HG03469 (cell line): ENCODE measurements around the gene FAM76B.
A peak's percentile ranks its signal among the peaks of the same experiment; 100 is the strongest.

Experiments used
- ATAC-seq: cut with Tn5 transposase; IDR thresholded peaks from one replicate; pipeline ENCODE4 v1.9.1; 2021; ENCODE audit warnings: mild to moderate bottlenecking, moderate library complexity, moderate number of reproducible peaks; ENCODE audit not compliant: unreplicated experiment

The FAM76B gene

DNA sequence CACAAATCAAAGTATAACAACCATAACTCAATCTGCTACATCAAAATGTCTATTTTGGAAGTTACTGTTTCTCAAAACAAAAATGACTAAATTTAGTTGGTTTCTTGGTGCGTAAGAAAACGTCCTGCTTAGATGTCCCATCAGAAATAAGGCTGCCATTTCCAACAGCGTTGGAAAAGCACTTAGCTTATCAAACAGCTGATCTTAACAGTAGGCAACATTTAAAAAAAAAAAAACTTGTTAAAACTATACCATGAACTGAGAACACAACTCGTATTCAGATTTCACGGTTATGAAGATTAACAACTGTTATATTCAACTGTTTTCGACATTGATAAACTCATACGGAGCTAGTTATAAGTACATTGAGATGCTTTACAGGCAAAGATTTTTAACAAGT, 3.1 kb upstream of the FAM76B start:
- ATAC-seq: no peak

- ATAC-seq: no peak
Measured at GRCh38 chr11:95792200-95792599, 2.6 kb upstream of the FAM76B start.

- no peak for ATAC-seq
Measured at GRCh38 chr11:95791709-95792033, 2.1 kb upstream of the FAM76B start.

GRCh38 chr11:95790933-95791708, 1.5 kb upstream of the FAM76B start:
- ATAC-seq: no peak

DNA sequence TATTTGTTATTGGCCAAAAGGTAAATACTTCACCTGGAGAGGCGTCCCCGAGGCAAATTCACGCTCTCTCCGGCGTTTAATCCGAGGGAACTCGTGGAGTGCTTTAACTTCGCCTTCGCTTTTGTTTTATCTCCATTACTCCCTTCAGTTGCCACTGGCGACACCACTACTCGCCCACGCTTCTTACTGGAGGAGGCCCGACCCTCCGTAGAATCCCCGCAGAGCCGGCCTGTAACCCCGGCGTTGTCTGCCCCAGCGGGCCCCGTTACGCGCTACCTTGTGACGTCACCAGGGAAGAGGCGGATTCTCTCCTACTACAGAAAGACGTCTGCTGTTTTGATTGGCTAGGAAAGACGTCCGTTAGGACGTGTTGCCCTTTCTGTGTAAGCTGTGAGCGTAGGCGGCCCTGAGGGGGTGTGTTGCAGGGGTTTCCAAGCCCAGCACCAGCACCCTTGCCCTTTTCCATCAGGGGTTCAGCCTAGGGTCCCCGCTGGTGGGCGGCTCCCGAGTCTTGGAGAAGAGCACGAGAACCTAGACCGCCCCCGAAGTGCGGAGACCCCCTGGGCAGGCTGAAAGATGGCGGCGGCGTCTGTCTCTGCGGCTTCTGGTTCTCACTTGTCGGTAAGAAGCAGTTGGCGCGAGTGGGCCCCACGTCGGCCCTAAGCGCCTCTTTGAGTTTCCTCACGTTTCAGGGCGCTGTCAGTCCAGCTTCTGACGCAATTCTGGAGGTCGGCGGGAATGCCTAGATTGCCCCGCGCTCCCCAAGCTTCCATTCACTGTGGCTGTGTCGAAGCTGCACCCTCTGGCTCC, 746 bp upstream of the FAM76B start, which contains the start of gene CEP57:
Gene CEP57 (plus strand): TSS at position 376 of the 810 bp plus-strand sequence. CDS start 201 bp downstream, at position 577.
- ATAC-seq: peak; percentile 61

DNA sequence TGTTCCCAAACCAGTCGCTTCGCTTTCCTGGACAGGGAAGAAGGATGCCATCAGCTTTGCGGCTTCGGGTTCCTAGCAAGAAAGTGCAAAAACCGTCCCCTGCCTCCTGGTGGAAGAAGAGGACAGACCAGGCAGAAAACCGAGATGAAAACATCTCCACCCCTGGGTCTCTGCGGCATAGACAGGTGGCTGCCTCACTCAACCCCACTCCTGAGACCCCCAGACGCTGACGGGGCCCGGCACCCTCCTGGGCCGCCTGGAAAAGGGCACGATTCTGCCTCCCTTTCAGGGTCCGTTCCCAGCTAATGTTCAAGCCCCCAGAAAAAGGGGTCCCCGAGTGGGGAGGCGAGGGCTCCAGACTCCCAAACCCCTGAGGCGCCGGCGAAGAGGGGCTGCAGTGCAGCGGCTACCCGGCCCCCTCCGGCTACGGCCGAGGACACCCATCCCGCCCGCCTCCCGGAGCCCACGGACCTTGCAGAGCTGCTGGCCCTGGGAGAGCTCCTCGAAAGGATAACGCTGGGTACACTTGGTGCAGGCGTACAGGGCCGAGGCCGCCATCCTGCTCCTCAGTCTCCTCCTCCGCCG, 569 bp downstream of the FAM76B start:
- ATAC-seq: no peak

DNA sequence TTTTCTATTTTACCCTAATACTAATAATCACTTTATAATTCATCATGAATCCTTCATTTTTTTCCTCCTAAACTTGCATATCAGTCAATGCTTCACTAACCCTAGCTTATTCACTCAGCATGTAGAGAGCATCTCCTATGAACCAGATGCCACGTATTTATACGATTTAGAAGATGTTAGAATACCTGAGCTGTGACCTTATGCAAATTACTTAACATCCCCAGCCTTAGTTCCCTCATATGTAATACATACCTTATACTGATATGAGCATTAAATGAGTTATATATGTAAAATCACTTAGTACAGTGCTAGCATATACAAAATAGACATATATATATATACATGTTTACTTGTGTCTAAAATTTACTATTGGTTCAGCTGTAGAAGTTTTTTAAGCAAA, 9.0 kb downstream of the FAM76B start:
- no peak for ATAC-seq

DNA sequence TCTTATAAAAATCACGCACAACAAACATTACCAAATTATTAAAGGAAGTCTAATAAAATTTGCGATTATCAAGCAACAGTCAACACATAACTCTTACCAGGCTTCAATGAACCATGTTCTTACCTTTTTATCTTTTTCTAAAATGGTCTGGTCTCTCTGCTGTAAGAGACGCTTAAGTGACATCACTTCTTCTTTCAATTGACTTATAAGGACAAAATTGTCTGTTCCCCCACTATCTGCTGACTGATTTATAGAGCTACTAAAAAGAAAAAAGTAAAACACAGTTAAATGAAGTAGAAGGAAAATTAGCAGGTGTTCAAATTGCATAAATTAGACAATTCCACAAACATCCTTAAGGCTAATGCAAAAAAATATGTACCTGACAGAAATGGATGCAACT, 10.9 kb downstream of the FAM76B start:
- ATAC-seq: peak; percentile 41

DNA sequence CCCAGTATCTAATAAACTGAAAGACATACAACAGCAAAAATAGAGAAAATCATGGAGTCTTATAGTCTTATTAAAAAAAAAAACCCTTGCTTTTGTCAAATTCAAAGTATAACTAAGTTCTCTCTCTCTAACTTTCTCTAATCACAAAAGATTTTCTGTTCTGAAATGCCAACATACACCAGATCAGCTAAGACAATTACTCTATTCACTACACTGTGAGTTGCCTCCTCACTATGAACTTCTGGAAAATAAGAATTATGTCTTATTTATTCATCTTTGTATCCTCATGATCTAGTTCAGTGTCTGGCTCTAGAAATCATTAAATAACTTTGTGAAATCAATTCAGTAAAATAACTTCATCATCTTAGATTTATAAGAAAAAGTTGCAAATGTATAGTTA, 12.7 kb downstream of the FAM76B start:
- ATAC-seq: no peak

GRCh38 chr11:95768521-95768920, 21.1 kb downstream of the FAM76B start:
- no peak for ATAC-seq

- no peak for ATAC-seq
Measured at GRCh38 chr11:95767498-95767897, 22.1 kb downstream of the FAM76B start.

DNA sequence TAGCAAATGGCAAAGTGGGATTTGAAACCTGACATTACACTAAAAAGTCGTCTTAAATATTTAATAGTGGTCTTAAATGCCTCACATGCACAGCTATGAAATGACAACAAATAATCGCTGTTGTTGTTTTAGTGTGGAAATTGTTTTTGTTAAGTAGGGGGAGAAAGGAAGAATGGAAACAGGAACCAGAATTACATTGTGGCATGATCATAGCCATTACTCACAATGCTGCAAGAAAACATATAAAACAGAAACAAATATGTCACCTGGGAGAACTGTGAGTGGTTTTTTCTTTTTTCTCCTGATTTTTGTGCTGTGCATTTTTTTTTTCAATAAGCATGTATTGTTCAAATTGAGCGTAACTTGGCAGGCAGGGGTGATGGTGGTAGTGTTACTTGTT, 22.9 kb downstream of the FAM76B start:
- no peak for ATAC-seq

DNA sequence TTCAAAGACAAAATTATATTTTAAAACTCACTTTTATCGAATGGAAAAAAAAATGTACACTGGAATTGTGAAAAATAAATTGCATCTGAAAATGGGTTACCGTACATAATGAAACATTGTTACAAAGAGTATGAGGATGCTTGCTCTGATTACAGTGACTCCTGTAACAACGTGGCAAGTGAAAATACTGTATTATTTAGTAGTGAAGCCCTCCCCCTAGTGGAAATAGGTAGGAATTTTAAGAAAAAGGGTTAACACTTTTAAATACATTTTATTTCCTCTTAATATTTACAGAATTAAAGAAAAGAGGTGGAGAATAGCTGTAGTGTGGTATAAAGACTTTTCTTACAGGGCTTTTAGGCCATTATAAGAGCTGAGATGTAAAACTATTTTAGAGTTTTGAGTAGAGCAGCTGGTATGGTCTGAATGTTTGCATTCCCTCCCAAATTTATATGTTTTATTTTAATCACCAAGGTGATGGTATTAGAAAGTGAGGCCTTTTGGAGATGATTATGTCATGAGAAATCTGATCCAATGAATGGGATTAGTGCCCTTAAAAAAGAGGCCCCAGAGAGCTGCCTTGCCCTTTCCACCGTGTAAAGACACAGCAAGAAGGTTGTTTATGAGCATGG, 25.2 kb downstream of the FAM76B start:
- no peak for ATAC-seq

DNA sequence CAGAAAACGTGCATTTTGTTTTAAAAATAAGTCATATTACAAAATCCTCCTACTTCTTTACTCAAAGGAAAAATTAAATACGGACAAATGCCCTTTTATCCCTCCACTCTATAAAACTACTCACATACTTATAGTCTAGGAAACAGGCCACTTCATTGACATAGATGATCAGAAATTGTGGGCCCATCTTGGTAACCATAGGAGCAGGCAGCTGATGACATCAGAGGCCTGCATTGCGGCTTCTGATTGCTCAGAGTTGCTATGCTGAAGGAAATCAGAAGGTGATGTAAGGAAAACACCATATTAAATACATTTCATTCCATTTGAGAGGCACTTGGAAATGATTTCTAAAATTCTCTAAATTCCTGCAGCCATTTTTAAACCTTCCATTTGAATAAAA, 27.0 kb downstream of the FAM76B start:
- no peak for ATAC-seq

- ATAC-seq: no peak
Measured at GRCh38 chr11:95760941-95761340, 28.6 kb downstream of the FAM76B start.

GRCh38 chr11:95751515-95751914, 38.1 kb downstream of the FAM76B start:
- no peak for ATAC-seq

GRCh38 chr11:95750101-95750500, 39.5 kb downstream of the FAM76B start:
- ATAC-seq: no peak

DNA sequence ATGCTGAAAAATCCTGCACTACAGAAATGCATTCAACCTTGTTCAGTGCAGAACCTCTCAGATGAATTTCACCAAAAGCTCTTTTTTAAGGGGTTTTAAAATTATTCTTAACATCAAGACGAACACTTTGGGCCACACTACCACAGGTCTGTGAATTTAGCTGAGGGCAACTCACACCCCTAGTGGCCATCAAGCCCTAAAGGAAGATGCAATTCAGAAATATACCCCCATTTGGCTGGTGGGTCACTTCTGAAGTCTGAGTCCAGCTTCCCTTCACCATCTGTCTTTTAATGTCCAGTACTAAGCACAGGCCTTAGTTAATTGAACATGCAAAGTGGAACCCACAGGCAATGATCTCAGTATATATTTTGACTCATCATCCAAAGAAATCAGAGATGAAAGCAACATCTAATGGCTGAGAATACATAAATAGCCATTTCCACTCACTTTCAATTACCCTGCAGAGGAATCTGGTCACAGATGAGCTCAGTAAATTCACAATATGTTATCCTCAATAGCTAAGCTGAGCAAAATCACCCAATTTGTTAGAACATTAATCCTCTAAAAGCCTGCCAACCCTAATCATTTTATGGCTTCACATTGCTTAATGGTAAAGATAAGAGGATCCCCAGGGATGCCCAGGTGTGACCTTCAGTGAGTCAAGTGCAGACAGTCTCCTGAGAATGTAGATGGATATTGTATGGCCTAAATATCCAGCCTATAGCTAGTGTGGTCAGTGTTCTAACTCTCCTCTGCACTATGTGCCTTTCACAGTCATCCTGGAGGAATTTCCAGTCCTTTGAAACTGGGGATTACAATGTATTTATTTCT, 50.3 kb downstream of the FAM76B start:
- no peak for ATAC-seq

DNA sequence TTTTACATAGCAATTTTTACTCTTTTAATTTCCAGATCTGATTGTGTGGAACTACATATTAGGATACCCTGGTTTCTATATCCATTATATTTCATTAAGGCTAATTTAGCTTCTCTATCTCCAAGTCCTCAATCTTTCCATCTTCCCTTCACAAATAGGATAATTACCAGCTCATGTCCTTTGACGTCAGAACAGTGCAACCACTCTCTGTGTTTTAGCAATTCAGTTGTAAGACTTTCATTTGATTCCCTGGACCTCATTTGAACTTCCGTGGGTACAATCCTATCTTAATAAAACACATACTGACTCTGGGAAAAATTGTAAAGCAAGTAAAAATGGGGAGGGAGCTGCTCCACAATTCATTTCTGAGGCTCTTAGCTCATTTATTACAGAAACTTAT, 52.8 kb downstream of the FAM76B start:
- ATAC-seq: no peak

- ATAC-seq: no peak
Measured at GRCh38 chr11:95736355-95736754, 53.2 kb downstream of the FAM76B start.
